HepG2 (cell line): ENCODE data around the gene MED22. TPM values are rescaled to one million over a fixed set of nuclear protein-coding genes. Genes with fewer than 3 reads are reported as not detected.

ENCODE experiments used
- CBX5 ChIP-seq: sonication (generic); formaldehyde crosslinking; IDR thresholded peaks from 2 replicates; pipeline ENCODE4 v1.4.0; 2020; ENCODE audit warnings: missing genetic modification reagents, borderline replicate concordance
- IRF2 ChIP-seq: IDR thresholded peaks from 2 replicates; pipeline ENCODE4 v1.6.1; 2018; ENCODE audit warnings: missing genetic modification reagents, missing compliant biosample characterization
- KDM2A ChIP-seq: sonication (generic); formaldehyde crosslinking; IDR thresholded peaks from 2 replicates; pipeline ENCODE4 v1.4.0; 2020; ENCODE audit warnings: low read depth, missing genetic modification reagents, borderline replicate concordance
- MLXIP ChIP-seq: sonication (generic); formaldehyde crosslinking; IDR thresholded peaks from 2 replicates; pipeline ENCODE4 v1.9.0; 2021; ENCODE audit warnings: missing genetic modification reagents, borderline replicate concordance
- MTERF4 ChIP-seq: sonication (generic); formaldehyde crosslinking; IDR thresholded peaks from 2 replicates; pipeline ENCODE4 v1.8.0; 2023; ENCODE audit warnings: mild to moderate bottlenecking, missing genetic modification reagents
- NCOR1 ChIP-seq: fragments of 200-600 bp; sonication (generic); IDR thresholded peaks from 2 replicates; pipeline ENCODE4 v1.7.0; 2017; ENCODE audit warnings: antibody characterized with exemption, low read length, borderline replicate concordance
- POLR2AphosphoS2 ChIP-seq: IDR thresholded peaks from 2 replicates; pipeline ENCODE4 v1.6.1; 2011; ENCODE audit warnings: low read depth, low read length, improper control_type of control experiment
- TSC22D2 ChIP-seq: sonication (generic); formaldehyde crosslinking; IDR thresholded peaks from 2 replicates; pipeline ENCODE4 v1.5.1; 2020; ENCODE audit warnings: missing genetic modification reagents, mild to moderate bottlenecking, borderline replicate concordance
- ZBTB7A ChIP-seq: sonication (generic); formaldehyde crosslinking; IDR thresholded peaks from 2 replicates; pipeline ENCODE4 v1.8.0; 2022; ENCODE audit warnings: mild to moderate bottlenecking, missing genetic modification reagents
- ZNF101 ChIP-seq: sonication (generic); formaldehyde crosslinking; IDR thresholded peaks from 2 replicates; pipeline ENCODE4 v1.4.0; 2020; ENCODE audit warnings: mild to moderate bottlenecking, low read depth, missing genetic modification reagents, borderline replicate concordance
- ZNF224 ChIP-seq: sonication (generic); formaldehyde crosslinking; IDR thresholded peaks from 2 replicates; pipeline ENCODE4 v1.5.0; 2020; ENCODE audit warnings: mild to moderate bottlenecking, missing genetic modification reagents
- ZNF24 ChIP-seq: fragments of 450-650 bp; IDR thresholded peaks from 2 replicates; pipeline ENCODE4 v1.6.1; 2017; ENCODE audit warnings: antibody characterized with exemption, mild to moderate bottlenecking
- ZNF331 ChIP-seq: sonication (generic); formaldehyde crosslinking; IDR thresholded peaks from 2 replicates; pipeline ENCODE4 v1.4.0; 2020; ENCODE audit warnings: missing genetic modification reagents
- ZNF580 ChIP-seq: IDR thresholded peaks from 2 replicates; pipeline ENCODE4 v1.6.1; 2016; ENCODE audit warnings: low read depth, borderline replicate concordance
- ZNF687 ChIP-seq: sonication (generic); formaldehyde crosslinking; IDR thresholded peaks from 2 replicates; pipeline ENCODE4 v1.5.1; 2020; ENCODE audit warnings: mild to moderate bottlenecking, missing genetic modification reagents, moderate library complexity
- ZNF713 ChIP-seq: sonication (generic); formaldehyde crosslinking; IDR thresholded peaks from 2 replicates; pipeline ENCODE4 v1.4.0; 2020; ENCODE audit warnings: mild to moderate bottlenecking, missing genetic modification reagents
- ZNF75D ChIP-seq: sonication (generic); formaldehyde crosslinking; IDR thresholded peaks from 2 replicates; pipeline ENCODE4 v1.8.1; 2023; ENCODE audit warnings: missing genetic modification reagents, mild to moderate bottlenecking, borderline replicate concordance
- ZNF768 ChIP-seq: sonication (generic); formaldehyde crosslinking; IDR thresholded peaks from 2 replicates; pipeline ENCODE4 v1.4.0; 2020; ENCODE audit warnings: missing genetic modification reagents
- ZNF773 ChIP-seq: sonication (generic); formaldehyde crosslinking; IDR thresholded peaks from 2 replicates; pipeline ENCODE4 v1.4.0; 2020; ENCODE audit warnings: missing genetic modification reagents, borderline replicate concordance
- polyA plus RNA-seq, 8 experiments: library from polyadenylated mRNA; depleted of rRNA in 3 of 8; stranded (reverse) in 7 of 8; unstranded in 1 of 8; fragments of >200 nt; fragmentation: Illumina TruSeq in 4 of 8; extraction: Trizol in 4 of 8; gene quantifications; 2 replicates each; pipeline versions ENCODE4 v1.2.1 to v1.2.3, GENCODE V29; 2011 to 2016; ENCODE audit warnings: low read depth in 4 of 8, missing spikeins in 1 of 8, mixed read lengths in 1 of 8; ENCODE audit not compliant: insufficient read depth in 1 of 8
- total RNA-seq, 5 experiments: library from RNA; depleted of rRNA; stranded (reverse); fragments of >200 nt; fragmentation: Illumina TruSeq; extraction: Trizol; gene quantifications; 2 replicates each; pipeline ENCODE4 v1.2.3, GENCODE V29; 2016; ENCODE audit warnings: low read depth in 1 of 5

Gene MED22
- total and polyA plus RNA-seq, 2 of the 13 experiments (the other 11 are each of a cell fraction or from before 2014, with no cell fraction given), result 15.8 to 22.1 TPM

- TF ChIP-seq ZNF75D (CRISPR knock-in tag), result no peak
- TF ChIP-seq KDM2A (CRISPR knock-in tag), result no peak
- no peak for TF ChIP-seq IRF2 (CRISPR knock-in tag)
- TF ChIP-seq MTERF4, result no peak
- TF ChIP-seq MLXIP (CRISPR knock-in tag), result no peak
- TF ChIP-seq ZBTB7A (CRISPR knock-in tag), result no peak
- no peak for TF ChIP-seq POLR2AphosphoS2
- TF ChIP-seq CBX5, result no peak
- TF ChIP-seq ZNF224 (CRISPR knock-in tag), result no peak
- no peak for TF ChIP-seq NCOR1
- TF ChIP-seq ZNF24, result no peak
- no peak for TF ChIP-seq TSC22D2 (CRISPR knock-in tag)
- no peak for TF ChIP-seq ZNF580 (CRISPR knock-in tag)
- TF ChIP-seq ZNF768 (CRISPR knock-in tag), result peak; percentile 80
- no peak for TF ChIP-seq ZNF101
- TF ChIP-seq ZNF687 (CRISPR knock-in tag), result peak; percentile 63
- no peak for TF ChIP-seq ZNF773 (CRISPR knock-in tag)
- no peak for TF ChIP-seq ZNF713 (CRISPR knock-in tag)
- no peak for TF ChIP-seq ZNF331 (CRISPR knock-in tag)
Measured at GRCh38 chr9:133379153-133380086, 31.5 kb upstream of the MED22 start (continued).
